DOHH2 (cell line): ENCODE results near the gene SCGB1C2.
"Not testable (repeated sequence)": the region's sequence is repeated elsewhere in the genome, so short reads cannot be mapped to it uniquely, and the experiment has no call there.

Source experiments
- CTCF ChIP-seq: fragments of 200-600 bp; sonication (generic); IDR thresholded peaks from one replicate; pipeline ENCODE4 v1.5.1; 2014; ENCODE audit warnings: antibody characterized with exemption, mild to moderate bottlenecking, low read depth, low read length; ENCODE audit not compliant: poor library complexity, severe bottlenecking
- EZH2phosphoT487 ChIP-seq: fragments of 200-600 bp; sonication (generic); IDR thresholded peaks from 2 replicates; pipeline ENCODE4 v1.6.1; 2017; ENCODE audit warnings: borderline replicate concordance, mild to moderate bottlenecking, antibody characterized with exemption, low read length, moderate library complexity, mixed read lengths

- TF ChIP-seq CTCF, EZH2phosphoT487: not testable (repeated sequence)
Observed at GRCh38 chr17:113111-113510, 24.3 kb upstream of the SCGB1C2 start.
